Pons (tissue), 1 donor: ENCODE measurements around the gene PCDHAC1.
"Not testable (repeated sequence)": the region's sequence is repeated elsewhere in the genome, so short reads cannot be mapped to it uniquely, and the experiment has no call there.

Source experiments
- DNase-seq: peaks from one replicate; pipeline ENCODE4 v3.0.0-alpha.2; 2016; ENCODE audit warnings: low spot score

Gene PCDHAC1

DNA sequence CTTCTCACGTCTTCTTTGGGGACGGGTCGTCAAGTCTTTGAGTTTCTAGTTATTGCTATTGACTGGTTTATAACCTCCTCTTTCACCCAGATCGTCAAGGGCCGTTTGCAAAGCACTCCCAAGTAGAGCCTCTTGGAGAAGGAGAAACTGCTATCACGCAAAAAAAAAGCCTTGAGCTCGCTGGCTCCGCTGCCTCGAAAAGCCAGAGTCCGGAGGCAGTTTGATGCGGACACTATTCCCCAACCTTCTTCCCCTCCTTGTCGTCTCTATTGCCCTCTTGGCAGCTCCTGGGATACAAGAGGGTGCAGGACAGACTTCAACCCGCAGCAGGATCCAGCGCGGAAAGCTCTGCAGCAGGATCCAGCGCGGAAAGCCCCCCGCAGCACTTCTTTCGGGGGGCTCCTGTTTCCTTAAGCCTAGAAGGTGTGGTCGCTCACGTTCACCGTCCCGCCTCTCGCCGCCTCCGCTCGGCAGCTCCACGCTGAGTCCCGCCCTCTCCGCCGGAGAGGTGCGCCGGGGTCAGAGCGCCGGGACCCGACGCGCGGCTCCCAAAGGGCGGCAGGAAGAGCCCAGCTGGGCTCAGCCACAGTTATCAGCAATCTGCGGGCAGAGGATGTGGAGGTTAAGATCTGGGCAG is at the start of gene PCDHAC1:
Gene PCDHAC1 (plus strand): TSS at position 494 of the 637 bp plus-strand sequence. CDS start 594 bp downstream, outside the sequence.
- no peak for DNase-seq

- DNase-seq, result not testable (repeated sequence)
Measured at GRCh38 chr5:140876541-140877261, 49.4 kb upstream of the PCDHAC1 start.

GRCh38 chr5:140877262-140877581 is 48.9 kb upstream of the PCDHAC1 start:
- DNase-seq, result no peak

GRCh38 chr5:140881889-140882590 is 44.1 kb upstream of the PCDHAC1 start, which contains the start of gene PCDHA13:
Gene PCDHA13, plus strand, starts transcription at chr5:140882124. Its CDS starts 145 bp downstream, at chr5:140882269.
- peak; percentile 26 for DNase-seq

DNA sequence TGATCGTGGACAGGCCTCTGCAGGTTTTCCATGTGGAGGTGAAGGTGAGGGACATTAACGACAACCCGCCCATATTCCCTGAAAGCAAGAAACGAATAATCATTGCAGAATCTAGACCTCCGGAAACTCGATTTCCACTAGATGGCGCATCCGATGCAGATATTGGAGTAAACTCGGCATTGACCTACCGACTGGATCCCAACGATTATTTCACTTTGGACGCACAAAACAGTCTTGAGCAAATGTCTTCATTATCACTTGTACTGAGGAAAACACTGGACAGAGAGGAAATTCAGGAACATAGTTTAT is 43.6 kb upstream of the PCDHAC1 start:
- peak; percentile 31 for DNase-seq

- DNase-seq, result no peak
Measured at GRCh38 chr5:140883373-140883772, 42.7 kb upstream of the PCDHAC1 start.

DNA sequence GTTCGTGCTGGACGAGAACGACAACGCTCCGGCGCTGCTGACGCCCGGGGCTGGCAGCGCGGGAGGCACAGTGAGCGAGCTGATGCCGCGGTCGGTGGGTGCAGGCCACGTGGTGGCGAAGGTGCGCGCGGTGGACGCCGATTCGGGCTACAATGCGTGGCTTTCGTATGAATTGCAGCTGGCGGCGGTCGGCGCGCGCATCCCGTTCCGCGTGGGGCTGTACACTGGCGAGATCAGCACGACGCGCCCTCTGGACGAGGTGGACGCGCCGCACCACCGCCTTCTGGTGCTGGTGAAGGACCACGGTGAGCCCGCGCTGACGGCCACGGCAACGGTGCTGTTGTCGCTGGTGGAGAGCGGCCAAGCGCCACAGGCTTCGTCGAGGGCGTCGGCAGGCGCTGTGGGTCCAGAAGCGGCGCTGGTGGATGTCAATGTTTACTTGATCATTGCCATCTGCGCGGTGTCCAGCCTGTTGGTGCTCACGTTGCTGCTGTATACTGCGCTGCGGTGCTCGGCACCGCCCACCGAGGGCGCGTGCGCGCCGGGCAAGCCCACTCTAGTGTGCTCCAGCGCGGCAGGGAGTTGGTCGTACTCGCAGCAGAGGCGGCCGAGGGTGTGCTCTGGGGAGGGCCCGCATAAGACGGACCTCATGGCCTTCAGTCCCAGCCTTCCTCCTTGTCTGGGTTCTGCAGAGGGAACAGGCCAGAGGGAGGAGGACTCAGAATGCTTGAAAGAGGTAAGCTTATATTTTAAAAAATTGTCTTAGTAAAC is 42.0 kb upstream of the PCDHAC1 start:
- DNase-seq, result no peak

- DNase-seq, result no peak
Measured at GRCh38 chr5:140916325-140916724, 9.8 kb upstream of the PCDHAC1 start.

GRCh38 chr5:140923601-140924000 is 2.5 kb upstream of the PCDHAC1 start:
- DNase-seq, result no peak

DNA sequence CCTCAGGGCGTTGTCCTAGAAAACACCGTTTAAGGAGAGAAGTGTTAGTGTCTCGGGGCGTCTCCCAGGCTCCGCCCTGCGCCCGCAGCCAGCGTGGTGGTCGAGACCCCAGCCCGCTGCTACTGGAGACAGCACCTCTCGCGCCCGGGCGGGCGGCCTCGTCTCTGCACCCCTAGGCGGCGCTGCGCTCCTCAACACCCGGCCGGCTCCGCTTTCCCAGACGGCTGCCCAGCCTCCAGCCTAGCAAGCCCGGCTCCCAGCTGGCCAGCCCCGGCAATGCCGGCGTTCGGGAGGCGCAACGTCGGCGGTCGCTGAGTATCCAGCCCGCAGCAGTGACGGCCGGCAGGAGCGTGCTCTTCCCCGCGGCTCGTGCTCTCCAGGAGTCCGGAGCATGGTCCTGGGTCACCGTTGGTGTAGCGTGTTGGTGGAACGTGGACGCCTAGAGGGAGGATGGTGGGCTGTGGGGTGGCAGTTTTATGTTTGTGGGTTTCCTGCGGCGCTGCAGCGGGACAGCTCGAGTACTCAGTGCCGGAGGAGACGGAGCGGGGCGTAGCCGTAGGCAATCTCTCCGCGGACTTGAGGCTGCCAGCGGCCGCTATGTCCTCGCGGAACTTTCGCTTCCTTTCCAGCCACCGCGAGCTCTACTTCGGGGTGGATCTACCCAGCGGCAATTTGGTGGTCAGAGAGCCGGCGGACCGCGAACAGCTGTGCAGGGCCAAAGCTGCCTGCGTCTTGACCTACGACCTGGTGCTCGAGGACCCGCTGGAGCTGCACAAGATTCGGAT is 536 bp downstream of the PCDHAC1 start:
- peak; percentile 61 for DNase-seq

GRCh38 chr5:140927228-140927573 is 1.1 kb downstream of the PCDHAC1 start:
- no peak for DNase-seq

GRCh38 chr5:140934964-140935606 is 9.0 kb downstream of the PCDHAC1 start:
- no peak for DNase-seq

DNA sequence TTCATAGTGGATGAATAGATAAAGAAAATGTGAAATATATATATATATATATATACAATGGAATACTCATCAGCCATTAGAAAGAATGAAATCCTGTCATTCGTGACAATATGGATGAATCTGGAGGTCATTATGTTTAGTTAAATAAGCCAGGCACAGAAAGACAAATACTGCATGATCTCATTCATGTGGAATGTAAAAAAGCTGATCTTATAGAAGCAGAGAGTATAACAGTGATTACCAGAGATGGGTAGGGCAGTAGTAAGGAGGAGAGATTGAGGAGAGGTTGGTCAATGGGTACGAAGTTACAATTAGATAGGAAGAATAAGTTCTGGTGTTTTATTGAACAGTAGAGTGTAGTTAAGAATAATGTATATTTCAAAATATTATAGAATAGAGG is 20.5 kb downstream of the PCDHAC1 start:
- no peak for DNase-seq

- DNase-seq, result no peak
Measured at GRCh38 chr5:140951636-140952035, 25.5 kb downstream of the PCDHAC1 start.

GRCh38 chr5:140953234-140953633 is 27.1 kb downstream of the PCDHAC1 start:
- DNase-seq, result no peak

GRCh38 chr5:140962190-140962589 is 36.1 kb downstream of the PCDHAC1 start:
- DNase-seq, result no peak

DNA sequence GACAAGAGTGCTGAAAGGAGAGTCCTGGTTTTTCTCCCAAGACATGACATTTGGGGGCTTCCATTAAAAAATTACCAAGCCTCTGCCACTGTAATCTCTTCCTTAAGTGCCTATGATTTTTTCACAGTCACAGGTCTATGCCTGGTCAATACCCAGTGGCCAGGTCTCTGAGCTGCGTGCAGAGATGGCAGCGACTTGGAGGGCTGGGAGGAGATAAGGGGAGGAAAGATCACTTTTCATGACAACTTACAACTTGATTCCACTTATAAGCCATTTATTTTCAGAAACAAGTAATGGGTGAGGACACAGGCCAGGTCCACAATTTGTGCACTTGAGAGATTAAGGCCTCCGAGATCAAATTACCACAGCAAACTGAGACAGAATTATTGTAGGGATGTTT is 38.3 kb downstream of the PCDHAC1 start:
- DNase-seq, result no peak

GRCh38 chr5:140965905-140966292 is 39.8 kb downstream of the PCDHAC1 start:
- peak; percentile 52 for DNase-seq

DNA sequence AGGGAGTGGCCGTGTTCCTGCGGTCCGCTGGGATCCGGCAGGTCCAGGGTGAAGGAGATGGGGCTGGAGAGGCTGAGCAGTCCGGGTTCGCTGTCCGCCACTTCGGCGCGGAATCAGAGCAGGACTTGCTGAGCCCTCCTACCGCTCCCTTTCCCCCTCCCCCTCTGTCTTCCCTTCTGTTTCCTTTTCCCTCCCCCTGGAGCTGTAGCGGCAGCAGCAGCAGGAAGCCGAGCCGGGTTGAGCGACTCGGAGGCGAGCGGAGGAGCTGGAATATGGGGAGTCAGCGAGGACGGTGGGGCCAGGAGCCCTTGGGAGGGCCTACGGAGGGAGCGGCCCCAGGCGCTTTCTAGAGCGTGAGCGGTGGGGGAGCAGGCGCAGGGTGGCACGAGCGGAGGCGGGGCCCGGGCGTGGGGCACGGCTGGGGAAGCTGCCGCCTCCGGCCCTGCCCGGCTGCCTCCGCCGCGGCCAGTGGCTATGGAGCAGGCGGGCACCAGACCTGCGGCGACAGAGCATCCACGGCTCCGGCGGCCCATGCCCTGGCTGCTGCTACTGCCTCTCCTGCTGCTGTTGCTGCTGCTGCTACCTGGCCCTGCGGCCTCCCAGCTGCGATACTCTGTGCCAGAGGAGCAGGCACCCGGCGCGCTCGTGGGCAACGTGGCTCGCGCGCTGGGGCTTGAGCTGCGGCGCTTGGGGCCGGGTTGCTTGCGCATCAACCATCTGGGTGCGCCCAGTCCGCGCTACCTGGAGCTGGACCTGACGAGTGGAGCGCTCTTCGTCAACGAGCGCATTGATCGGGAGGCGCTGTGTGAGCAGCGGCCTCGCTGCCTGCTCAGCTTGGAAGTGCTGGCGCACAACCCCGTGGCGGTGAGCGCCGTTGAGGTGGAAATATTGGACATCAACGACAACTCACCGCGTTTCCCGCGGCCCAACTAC is 40.5 kb downstream of the PCDHAC1 start, which contains the start of gene PCDHAC2:
Gene PCDHAC2 (plus strand): TSS at position 184 of the 933 bp plus-strand sequence. CDS start 291 bp downstream, at position 475.
- peak; percentile 58 for DNase-seq
